GM21423 (cell line): ENCODE data around the gene NR2C2AP.
A peak's percentile ranks its signal among the peaks of the same experiment; 100 is the strongest.

Experiments used
- ATAC-seq: cut with Tn5 transposase; IDR thresholded peaks from one replicate; pipeline ENCODE4 v1.9.1; 2021; ENCODE audit warnings: mild to moderate bottlenecking, moderate library complexity; ENCODE audit not compliant: unreplicated experiment

The NR2C2AP gene

GRCh38 chr19:19215792-19216191, 12.6 kb upstream of the NR2C2AP start:
- ATAC-seq = no peak

- no peak for ATAC-seq
Observed at GRCh38 chr19:19214892-19215291, 11.7 kb upstream of the NR2C2AP start.

DNA sequence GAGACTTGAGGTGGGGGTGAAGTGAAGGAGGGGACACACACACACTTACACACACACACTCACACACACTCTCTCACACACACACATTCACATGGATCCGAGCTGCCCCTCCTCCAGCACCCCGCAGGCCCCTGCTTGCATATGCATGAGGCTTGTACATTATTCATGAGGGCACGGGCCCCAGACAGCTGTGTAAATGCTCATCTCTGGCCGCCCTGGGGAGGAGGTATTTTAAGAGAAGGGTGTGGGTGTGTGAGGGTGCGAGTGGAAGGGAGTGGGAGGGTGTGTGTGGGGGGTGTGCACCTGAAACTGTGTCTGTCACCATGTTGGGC, 10.9 kb upstream of the NR2C2AP start:
- no peak for ATAC-seq

DNA sequence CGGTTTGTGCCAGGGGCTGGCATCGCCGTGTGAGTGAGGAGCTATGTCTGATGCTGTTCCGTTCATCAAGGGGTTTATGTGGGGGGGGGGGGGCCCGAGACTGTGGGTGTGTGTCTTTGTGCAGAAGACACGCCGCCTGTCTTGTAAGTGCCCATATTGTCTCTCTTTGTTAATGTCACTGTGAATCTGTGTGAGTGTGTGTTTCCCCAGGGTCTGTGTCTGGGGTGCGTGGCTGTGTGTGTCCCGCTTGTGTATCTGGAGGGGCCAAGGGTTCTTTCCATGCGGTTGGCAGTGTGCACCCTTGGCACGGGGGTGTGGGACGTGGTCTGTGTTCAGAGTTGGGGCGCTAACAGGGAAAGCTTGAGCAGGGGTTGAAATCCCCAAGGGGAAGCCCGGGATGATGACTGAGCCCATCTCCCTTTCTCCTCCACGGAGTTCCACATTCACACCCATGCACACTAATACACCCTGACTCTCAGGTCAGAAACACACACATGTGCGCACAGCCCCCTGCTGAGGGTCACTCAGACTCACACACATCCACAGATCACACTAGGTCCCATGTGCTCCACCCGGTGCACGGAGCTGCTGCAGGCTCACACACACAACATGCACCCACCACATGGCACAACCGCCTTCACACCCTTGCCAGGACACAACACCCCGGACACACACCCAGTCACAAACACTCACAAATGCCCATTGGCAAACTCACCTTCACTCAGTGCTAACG, 10.4 kb upstream of the NR2C2AP start:
- ATAC-seq = no peak

GRCh38 chr19:19212916-19213315, 9.7 kb upstream of the NR2C2AP start:
- no peak for ATAC-seq

- no peak for ATAC-seq
Observed at GRCh38 chr19:19211499-19212420, 8.5 kb upstream of the NR2C2AP start, which contains the start of gene NCAN. Gene NCAN, plus strand, starts transcription at chr19:19211958. Its CDS starts 4,996 bp downstream, at chr19:19216954.

- no peak for ATAC-seq
Observed at GRCh38 chr19:19209372-19209771, 6.2 kb upstream of the NR2C2AP start.

- ATAC-seq = no peak
Observed at GRCh38 chr19:19207637-19208572, 4.7 kb upstream of the NR2C2AP start.

GRCh38 chr19:19206938-19207337, 3.7 kb upstream of the NR2C2AP start:
- no peak for ATAC-seq

DNA sequence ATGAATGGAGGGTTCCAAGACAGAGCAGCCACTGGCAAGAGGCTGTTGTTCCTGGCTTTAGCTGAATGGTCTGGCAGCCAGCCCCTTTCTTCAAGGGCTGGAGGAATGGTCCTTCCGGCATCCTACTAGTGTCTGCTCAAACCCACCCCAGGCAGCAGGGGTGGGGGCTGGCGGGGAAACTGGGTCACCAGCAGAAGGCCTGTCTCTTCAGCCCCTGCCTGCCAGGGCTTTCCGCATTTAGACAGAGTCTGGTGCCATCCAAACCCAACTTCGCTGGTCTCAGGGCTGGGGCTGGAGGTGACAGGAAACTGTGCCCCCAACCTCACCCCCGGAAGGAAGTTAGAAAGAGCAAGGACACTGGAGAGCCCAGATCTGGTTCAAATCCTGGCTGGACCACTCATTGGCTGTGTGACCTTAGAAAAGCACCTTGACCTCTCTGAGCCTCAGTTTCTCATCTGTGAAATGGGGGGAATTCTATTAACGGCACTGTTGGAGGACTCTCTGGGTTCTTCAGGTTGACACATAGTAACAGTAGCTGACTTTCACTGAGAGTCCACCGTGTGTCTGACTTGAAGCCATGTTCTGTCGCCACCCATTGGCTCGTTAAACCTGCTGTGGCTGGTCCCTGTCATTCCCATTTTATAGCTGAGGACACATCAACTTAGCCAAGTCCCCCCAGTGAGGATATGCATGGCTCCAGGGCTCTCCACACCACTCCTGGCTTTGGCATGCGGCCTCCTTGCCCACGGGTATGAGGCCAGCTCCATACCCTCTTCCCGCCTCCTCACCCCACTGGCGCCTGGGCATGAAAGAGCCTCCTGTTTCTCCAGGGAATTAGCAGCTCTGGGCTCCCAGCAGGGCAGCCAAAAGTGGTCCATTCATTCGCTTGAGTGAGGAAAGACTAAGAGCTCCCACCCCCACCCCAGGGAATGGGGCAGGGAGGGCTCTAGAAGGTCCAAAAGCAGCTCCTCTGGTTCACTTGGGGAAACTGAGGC, 2.5 kb upstream of the NR2C2AP start:
- ATAC-seq = no peak

- ATAC-seq = no peak
Observed at GRCh38 chr19:19204181-19204580, 967 bp upstream of the NR2C2AP start.

DNA sequence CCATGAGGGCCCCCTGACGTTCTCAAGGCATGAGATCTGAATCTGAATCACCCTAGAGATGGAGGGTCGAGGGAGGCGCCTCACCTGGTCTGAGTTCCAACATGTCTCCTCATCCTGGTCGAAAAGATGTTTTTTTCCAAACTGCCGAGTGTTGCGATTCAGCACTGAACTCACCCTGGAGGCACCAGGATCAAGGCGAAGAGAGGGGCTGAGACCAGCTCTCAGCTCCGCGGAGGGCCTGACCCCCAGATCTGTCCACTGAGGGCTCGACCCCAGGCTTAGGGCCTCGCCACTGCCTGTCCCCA, 555 bp downstream of the NR2C2AP start:
- no peak for ATAC-seq

DNA sequence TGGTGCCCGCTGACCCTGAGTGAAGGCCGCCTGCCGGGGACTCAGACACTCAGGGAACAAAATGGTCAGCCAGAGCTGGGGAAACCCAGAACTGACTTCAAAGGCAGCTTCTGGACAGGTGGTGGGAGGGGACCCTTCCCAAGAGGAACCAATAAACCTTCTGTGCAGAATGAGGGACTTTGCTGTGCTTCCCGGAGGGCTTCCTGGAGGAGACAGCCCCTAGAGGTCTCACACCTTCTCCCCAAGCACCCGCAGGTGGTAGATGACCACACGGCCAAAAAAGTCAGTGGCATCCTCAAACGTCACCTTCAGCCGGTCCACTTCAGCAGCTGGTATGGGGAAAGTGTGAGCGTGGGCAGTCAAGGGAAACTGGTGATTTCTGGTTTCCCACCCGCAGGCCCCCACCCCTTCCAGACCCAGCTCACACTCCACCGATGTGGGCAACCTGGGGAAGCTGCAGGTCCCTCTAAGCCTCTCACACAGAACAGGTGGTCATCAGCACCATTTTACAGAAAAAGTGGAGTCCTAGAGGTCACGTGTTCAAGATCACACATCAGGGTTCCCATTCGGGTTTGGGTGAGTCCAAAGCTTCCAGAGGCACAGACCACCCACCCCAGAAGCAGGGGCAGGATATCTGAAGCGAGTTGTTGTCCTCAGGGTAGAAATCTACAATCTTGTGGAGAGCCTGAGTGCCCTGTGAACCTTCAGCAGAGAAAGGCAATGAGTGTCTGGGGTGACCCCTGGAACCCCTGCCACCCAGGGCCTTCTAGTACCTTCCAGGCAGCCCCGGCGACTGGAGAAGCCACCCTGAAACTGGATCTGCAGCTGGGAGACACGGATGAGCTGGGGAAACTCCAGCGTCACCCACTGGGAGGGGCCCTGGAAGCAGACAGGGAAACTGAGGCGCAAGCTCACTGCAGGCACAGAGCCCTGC, 1.2 kb downstream of the NR2C2AP start:
- no peak for ATAC-seq

GRCh38 chr19:19193926-19194325, 9.3 kb downstream of the NR2C2AP start:
- ATAC-seq = no peak

DNA sequence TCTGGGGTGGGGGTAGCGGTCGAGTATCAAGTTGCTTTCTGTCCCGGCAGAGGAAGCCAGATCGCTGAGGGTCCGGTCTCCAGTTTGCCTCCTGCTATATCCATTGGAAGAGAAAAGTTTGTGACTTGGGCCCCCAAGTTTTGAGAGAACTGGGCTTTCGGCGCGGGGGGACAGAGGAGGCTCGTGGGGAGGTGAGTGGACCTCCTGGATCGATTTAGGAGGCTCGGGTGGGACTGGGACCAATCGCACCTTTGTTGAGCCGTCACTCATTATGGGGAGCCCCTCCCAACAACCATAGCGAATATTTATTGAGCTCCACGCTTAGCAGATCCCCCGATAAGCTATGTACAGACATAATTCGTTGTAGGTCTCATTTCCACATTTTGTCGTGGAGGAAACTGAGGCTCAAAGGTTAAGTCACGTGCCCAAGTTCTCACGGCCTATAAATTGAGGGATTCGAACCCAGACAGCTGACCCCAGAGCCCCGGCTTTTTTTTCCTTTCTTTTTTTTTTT, 10.2 kb downstream of the NR2C2AP start:
- ATAC-seq = no peak

DNA sequence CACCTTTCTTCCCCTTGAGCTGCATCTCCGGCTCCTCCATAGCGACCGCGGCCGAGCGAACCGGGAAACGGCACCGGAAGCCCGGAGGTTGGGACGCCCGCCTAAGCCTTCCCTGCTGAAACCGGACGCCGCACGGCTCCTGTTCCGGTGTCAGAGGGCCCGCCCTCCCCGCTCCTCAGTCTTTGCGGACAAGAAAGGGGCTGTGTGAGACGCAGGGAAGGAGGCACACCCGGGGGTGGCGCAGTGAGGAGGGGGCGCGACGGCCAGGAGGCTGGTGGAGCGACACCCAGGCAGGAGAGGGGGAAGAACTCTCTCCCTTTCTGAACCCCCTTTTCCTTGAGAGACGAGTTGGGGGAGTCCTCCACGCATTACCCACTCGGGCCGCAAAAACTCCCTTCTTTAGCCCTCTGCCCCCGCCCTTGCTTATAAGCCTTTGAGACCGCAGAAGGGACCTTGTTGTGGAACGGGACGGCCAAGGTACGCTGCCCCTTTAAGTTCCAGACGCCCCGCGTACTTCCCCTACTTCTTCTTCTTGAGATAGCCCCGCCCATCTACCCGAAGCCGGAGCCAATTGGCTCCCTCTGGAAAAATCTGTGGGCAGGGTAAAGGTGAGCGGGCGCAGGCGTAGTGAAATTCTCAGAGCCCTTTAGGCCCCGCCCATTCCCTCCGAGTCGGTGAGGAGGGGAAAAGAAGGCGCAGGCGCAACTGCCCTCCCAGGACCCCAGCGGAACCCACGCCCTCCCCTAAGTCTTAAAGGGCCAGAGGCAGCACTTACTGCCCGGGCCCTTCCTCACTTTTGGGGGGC, 10.9 kb downstream of the NR2C2AP start, which contains the start of the genes BORCS8 and RFXANK:
BORCS8 (minus strand) TSS at position 75 of the 805 bp plus-strand sequence; CDS start at position 40, 35 bp downstream.
RFXANK (plus strand) TSS at position 181 of the 805 bp plus-strand sequence. CDS start 1,689 bp downstream, outside the sequence.
- peak; percentile 81 for ATAC-seq

- ATAC-seq = no peak
Observed at GRCh38 chr19:19191768-19192077, 11.5 kb downstream of the NR2C2AP start.

DNA sequence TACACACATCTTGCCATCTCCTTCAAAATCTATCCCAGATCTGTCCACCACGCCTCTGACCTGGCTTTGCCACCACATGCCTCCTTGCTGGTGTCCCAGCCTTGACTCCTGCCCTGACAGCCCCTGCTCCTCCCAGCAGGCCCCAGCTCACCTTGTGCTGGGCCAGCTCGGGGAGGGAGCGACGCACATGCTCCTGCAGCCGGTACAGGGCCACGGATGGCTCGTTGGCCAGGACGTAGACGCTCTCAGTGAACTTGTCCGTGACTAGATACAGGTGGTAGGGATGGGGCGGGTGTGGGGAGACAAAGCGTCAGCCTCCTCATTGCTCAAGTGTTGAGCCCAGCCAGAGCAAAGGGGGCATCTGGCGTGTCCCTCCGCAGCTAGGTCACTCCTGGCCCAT, 16.5 kb downstream of the NR2C2AP start:
- ATAC-seq = no peak
